K562 (cell line): ENCODE results near the gene PTCH1. TPM values are rescaled to one million over a fixed set of nuclear protein-coding genes. Genes with fewer than 3 reads are reported as not detected.
A peak's percentile ranks its signal among the peaks of the same experiment; 100 is the strongest.

Source experiments
- CUX1 ChIP-seq: fragments of 200-800 bp; sonication (Bioruptor generic); IDR thresholded peaks from 2 replicates; pipeline ENCODE4 v1.6.1; 2016; ENCODE audit warnings: missing genetic modification characterization, missing compliant biosample characterization
- FOXJ3 ChIP-seq: sonication (generic); formaldehyde crosslinking; IDR thresholded peaks from 2 replicates; pipeline ENCODE4 v1.4.0; 2020; ENCODE audit warnings: mild to moderate bottlenecking, missing genetic modification reagents
- HDAC3 ChIP-seq: fragments of 450-650 bp; IDR thresholded peaks from 2 replicates; pipeline ENCODE4 v1.6.1; 2018; ENCODE audit warnings: borderline replicate concordance, mild to moderate bottlenecking, moderate library complexity; ENCODE audit not compliant: partially characterized antibody
- HINFP ChIP-seq: fragments of 450-650 bp; conservative IDR thresholded peaks from 2 replicates; pipeline ENCODE4 v1.6.1; 2016; ENCODE audit warnings: missing genetic modification characterization, low read depth, mild to moderate bottlenecking, control low read depth, missing compliant biosample characterization
- HMGXB4 ChIP-seq: sonication (generic); formaldehyde crosslinking; IDR thresholded peaks from 2 replicates; pipeline ENCODE4 v1.8.1; 2023; ENCODE audit warnings: mild to moderate bottlenecking, missing genetic modification reagents
- JUND ChIP-seq, 2 experiments: IDR thresholded peaks; 2 replicates in 1 of 2; 3 replicates in 1 of 2; pipeline ENCODE4 v1.6.1; 2011; ENCODE audit warnings: borderline replicate concordance in 2 of 2, low read depth in 2 of 2, low read length in 2 of 2, improper control_type of control experiment in 1 of 2, missing biosample characterization in 1 of 2, missing genetic modification characterization in 1 of 2, missing genetic modification reagents in 1 of 2
- MED1 ChIP-seq: sonication (generic); formaldehyde crosslinking; IDR thresholded peaks from 2 replicates; pipeline ENCODE4 v1.8.1; 2023; ENCODE audit warnings: missing genetic modification reagents, borderline replicate concordance
- MITF ChIP-seq: IDR thresholded peaks from 2 replicates; pipeline ENCODE4 v1.6.1; 2014; ENCODE audit warnings: antibody characterized with exemption
- MLLT1 ChIP-seq, 2 experiments: fragments of 450-650 bp; IDR thresholded peaks; 2 replicates each; pipeline ENCODE4 v1.6.1; 2016
- MXI1 ChIP-seq: IDR thresholded peaks from 2 replicates; pipeline ENCODE4 v1.6.1; 2011; ENCODE audit warnings: low read depth, mild to moderate bottlenecking, improper control_type of control experiment, low read length
- SAFB2 ChIP-seq: fragments of 200-400 bp; formaldehyde crosslinking; IDR thresholded peaks from 2 replicates; pipeline ENCODE4 v1.6.1; 2018; ENCODE audit warnings: borderline replicate concordance, low read length, low read depth, moderate library complexity; ENCODE audit not compliant: severe bottlenecking
- ZNF12 ChIP-seq: sonication (generic); formaldehyde crosslinking; IDR thresholded peaks from 2 replicates; pipeline ENCODE4 v1.4.0; 2020; ENCODE audit warnings: mild to moderate bottlenecking, missing genetic modification reagents
- ZNF274 ChIP-seq: IDR thresholded peaks from 2 replicates; pipeline ENCODE4 v1.6.1; 2011; ENCODE audit warnings: low read depth, mild to moderate bottlenecking, low read length, moderate library complexity, borderline replicate concordance
- ZNF324 ChIP-seq: fragments of 250-450 bp; sonication (Bioruptor Pico); IDR thresholded peaks from 2 replicates; pipeline ENCODE4 v1.4.0; 2020; ENCODE audit warnings: mild to moderate bottlenecking
- polyA plus RNA-seq, 8 experiments: library from polyadenylated mRNA; depleted of rRNA in 4 of 8; stranded (reverse) in 5 of 8; unstranded in 3 of 8; fragments of >200 nt; fragmentation: Nextera tagmentation in 2 of 8; fragmentation: Illumina TruSeq in 1 of 8; extraction: Ambion mirVana in 2 of 8; extraction: Trizol in 1 of 8; gene quantifications; 2 replicates each; pipeline versions ENCODE4 v1.2.1 to v1.2.3, GENCODE V29; 2011 to 2014; ENCODE audit warnings: inconsistent platforms in 1 of 8, missing spikeins in 1 of 8
- total RNA-seq, 7 experiments: library from RNA; depleted of rRNA in 6 of 7; stranded (reverse); fragments of >200 nt in 6 of 7; fragmentation: Illumina TruSeq in 2 of 7; extraction: Trizol in 2 of 7; gene quantifications; 2 replicates each; pipeline versions ENCODE4 v1.2.1 to v1.2.3, GENCODE V29; 2011 to 2021; ENCODE audit warnings: low replicate concordance in 1 of 7

Gene PTCH1
- total and polyA plus RNA-seq, 9 of the 15 experiments (the other 6 are each of a cell fraction or from before 2014, with no cell fraction given), result 0.70 to 9.9 (median 3.8) TPM

- TF ChIP-seq MED1 (CRISPR knock-in tag), result no peak
- no peak for TF ChIP-seq CUX1 (CRISPR knock-in tag)
- TF ChIP-seq HINFP (tag), result no peak
- peak; percentile 58 for TF ChIP-seq JUND (IDR thresholded peaks at IDR 0.05; ENCODE audit: borderline replicate concordance, low read depth, low read length)
- TF ChIP-seq JUND (tag; IDR thresholded peaks at IDR 0.05; ENCODE audit: borderline replicate concordance, low read depth, low read length), result no peak
- TF ChIP-seq ZNF274, result no peak
- TF ChIP-seq MITF, result no peak
- TF ChIP-seq SAFB2, result no peak
- TF ChIP-seq ZNF12 (CRISPR knock-in tag), result no peak
- 0 out of 4 replicates have a peak, but pooled peaks of 1 of the 2 experiments have one; percentile 33 for TF ChIP-seq MLLT1 (IDR thresholded peaks at IDR 0.05)
- TF ChIP-seq FOXJ3 (CRISPR knock-in tag), result no peak
- TF ChIP-seq HMGXB4 (CRISPR knock-in tag), result no peak
- no peak for TF ChIP-seq HDAC3
- no peak for TF ChIP-seq MXI1
- no peak for TF ChIP-seq ZNF324
These were observed 10.9 kb downstream of the PTCH1 start (continued) for GRCh38 chr9:95505717-95506427.
